Esophagus muscularis mucosa (tissue), 4 donors: ENCODE data around the gene DNAJC1. TPM values are rescaled to one million over a fixed set of nuclear protein-coding genes. Genes with fewer than 3 reads are reported as not detected.
"Not testable (repeated sequence)": the region's sequence is repeated elsewhere in the genome, so short reads cannot be mapped to it uniquely, and the experiment has no call there.

Experiments
- DNase-seq: peaks from one replicate; pipeline ENCODE4 v3.0.0-alpha.2; 2017; ENCODE audit errors: extremely low spot score
- H3K27ac ChIP-seq, 4 donors: fragments of 200-600 bp; sonication (generic); replicated peaks in 1 of 4; 1 replicate in 3 of 4; 2 replicates in 1 of 4; pipeline ENCODE4 v1.5.1; 2016 to 2019; ENCODE audit warnings: mild to moderate bottlenecking in 1 of 4
- H3K27me3 ChIP-seq, 4 donors: fragments of 200-600 bp; sonication (generic); one replicate each; pipeline versions ENCODE4 v1.5.1 to v1.6.0; 2016 to 2019
- H3K36me3 ChIP-seq, 4 donors: fragments of 200-600 bp; sonication (generic); one replicate each; pipeline ENCODE4 v1.5.1; 2016 to 2019
- H3K4me1 ChIP-seq, 4 donors: fragments of 200-600 bp; sonication (generic); one replicate each; pipeline ENCODE4 v1.5.1; 2016 to 2019
- H3K4me3 ChIP-seq, 4 donors: fragments of 200-600 bp; sonication (generic); 1 replicate in 2 of 4; 2 replicates in 2 of 4; pipeline ENCODE4 v1.5.1; 2016 to 2019; ENCODE audit warnings: mild to moderate bottlenecking in 4 of 4, moderate library complexity in 1 of 4
- H3K9me3 ChIP-seq, 4 donors: fragments of 200-600 bp; sonication (generic); 1 replicate in 3 of 4; 2 replicates in 1 of 4; pipeline ENCODE4 v1.5.1; 2016 to 2019
- EP300 ChIP-seq: sonication (generic); formaldehyde crosslinking; IDR thresholded peaks from one replicate; pipeline ENCODE4 v1.6.1; 2017; ENCODE audit warnings: antibody characterized with exemption
- POLR2A ChIP-seq: fragments of 450-650 bp; IDR thresholded peaks from one replicate; pipeline ENCODE4 v1.6.1; 2017; ENCODE audit warnings: antibody characterized with exemption, moderate library complexity, mild to moderate bottlenecking, low read depth
- POLR2AphosphoS5 ChIP-seq, 2 donors: sonication (generic); formaldehyde crosslinking; IDR thresholded peaks; one replicate each; pipeline ENCODE4 v1.6.1; 2017; ENCODE audit warnings: antibody characterized with exemption in 2 of 2
- WGBS: methylation state at CpG from one replicate; pipeline ENCODE4 v1.1.5; 2018; 5-methylcytosine and 5-hydroxymethylcytosine counted together
- intact Hi-C: fragments of 100-400 bp; cut with DNase I; formaldehyde crosslinking; loops from one replicate; pipeline ENCODE4 v1.15.1; 2023
- total RNA-seq, 4 donors: library from RNA; depleted of rRNA; stranded (reverse); fragments of >200 nt; gene quantifications; one replicate each; pipeline versions ENCODE4 v1.1.0 to v1.2.1, GENCODE V29; 2016
- TF ChIP-seq, protein P1 (sequence below), 3 experiments: fragments of 200-600 bp in 2 of 3; fragments of 450-650 bp in 1 of 3; sonication (generic) in 2 of 3; IDR thresholded peaks; one replicate each; pipeline ENCODE4 v1.5.1; 2017 to 2019; ENCODE audit warnings: antibody characterized with exemption in 3 of 3, mild to moderate bottlenecking in 2 of 3, moderate library complexity in 1 of 3

DNAJC1 gene
- total RNA-seq, 4 donors from 2014 or later: 46.5 to 70.6 (median 61.5) TPM

DNA sequence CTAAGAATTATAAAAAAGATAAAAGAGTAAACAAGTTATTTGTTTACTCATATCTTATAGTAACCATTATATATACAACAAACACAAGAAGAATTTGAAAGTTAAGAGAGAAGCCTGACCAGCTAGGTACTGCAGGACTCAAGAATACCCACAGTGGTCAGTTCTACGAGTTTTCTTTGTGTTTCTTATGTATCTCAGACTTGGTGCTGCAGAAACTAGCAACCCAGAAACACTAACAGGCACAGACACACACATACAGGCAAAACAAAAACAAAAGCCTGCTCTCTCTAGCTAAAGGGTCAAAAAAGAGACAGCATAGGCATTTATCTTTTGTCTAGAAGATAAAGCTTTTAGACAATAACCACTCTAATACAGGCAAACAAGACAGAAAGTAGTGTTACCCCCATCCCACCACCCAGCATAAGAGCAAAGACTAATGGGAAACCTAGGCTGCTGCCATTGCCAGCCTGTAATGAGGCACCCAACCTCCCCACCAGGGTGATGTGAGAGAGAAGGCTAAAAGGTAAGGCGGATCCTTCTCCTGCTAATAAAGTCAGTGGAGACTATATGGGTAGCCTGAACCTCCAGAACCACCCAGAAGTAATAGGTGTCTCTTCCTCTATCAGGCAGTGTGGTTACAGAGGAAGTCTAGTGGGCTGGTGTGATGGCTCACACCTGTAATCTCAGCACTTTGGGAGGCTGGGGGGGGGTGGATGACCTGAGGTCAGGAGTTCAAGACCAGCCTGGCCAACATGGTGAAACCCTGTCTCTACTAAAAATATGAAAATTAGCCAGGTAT is 113.9 kb downstream of the DNAJC1 start:
- intact Hi-C loops: no loop called here
- TF ChIP-seq, protein P1, sequence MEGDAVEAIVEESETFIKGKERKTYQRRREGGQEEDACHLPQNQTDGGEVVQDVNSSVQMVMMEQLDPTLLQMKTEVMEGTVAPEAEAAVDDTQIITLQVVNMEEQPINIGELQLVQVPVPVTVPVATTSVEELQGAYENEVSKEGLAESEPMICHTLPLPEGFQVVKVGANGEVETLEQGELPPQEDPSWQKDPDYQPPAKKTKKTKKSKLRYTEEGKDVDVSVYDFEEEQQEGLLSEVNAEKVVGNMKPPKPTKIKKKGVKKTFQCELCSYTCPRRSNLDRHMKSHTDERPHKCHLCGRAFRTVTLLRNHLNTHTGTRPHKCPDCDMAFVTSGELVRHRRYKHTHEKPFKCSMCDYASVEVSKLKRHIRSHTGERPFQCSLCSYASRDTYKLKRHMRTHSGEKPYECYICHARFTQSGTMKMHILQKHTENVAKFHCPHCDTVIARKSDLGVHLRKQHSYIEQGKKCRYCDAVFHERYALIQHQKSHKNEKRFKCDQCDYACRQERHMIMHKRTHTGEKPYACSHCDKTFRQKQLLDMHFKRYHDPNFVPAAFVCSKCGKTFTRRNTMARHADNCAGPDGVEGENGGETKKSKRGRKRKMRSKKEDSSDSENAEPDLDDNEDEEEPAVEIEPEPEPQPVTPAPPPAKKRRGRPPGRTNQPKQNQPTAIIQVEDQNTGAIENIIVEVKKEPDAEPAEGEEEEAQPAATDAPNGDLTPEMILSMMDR (IDR thresholded peaks at IDR 0.05): no peak
- TF ChIP-seq EP300 (no peak), POLR2A (no peak), POLR2AphosphoS5 (IDR thresholded peaks at IDR 0.05) (no peak)
- H3K9me3 ChIP-seq: peaks cover 0 to 48% (median 23%) of the 10 kb centered on the region in 4 donors

DNA sequence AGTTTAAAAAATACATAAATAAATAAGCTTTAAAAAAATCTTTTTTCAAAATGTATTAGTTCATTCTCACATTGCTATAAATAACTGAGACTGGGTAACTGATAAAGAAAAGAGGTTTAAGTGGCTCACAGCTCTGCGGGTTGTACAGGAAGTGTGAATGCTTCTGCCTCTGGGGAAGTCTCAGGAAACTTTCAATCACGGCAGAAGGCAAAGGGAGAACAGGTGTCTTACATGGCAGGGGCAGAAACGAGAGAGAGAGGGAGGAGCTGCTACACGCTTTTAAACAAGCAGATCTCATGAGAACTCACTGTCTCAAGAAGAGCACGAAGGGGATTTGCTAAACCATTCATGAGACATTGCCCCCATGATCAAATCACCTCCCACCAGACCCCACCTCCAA is 114.6 kb downstream of the DNAJC1 start:
- Histone ChIP-seq H3K36me3 (peaks cover 0 to 16% (median 10%) of the 10 kb centered on the region in 4 donors), H3K9me3 (peaks cover 0 to 41% (median 20%) of the 10 kb centered on the region in 4 donors), H3K4me3 (no peak overlapping the region), H3K4me1 (no peaks in the 10 kb centered on the region), H3K27me3 (no peaks in the 10 kb centered on the region), H3K27ac (no peak overlapping the region)
- intact Hi-C loops: no loop called here
- WGBS: 63% methylated on average over 5 of the region's 5 CpGs
- no peak for DNase-seq
- no peak for TF ChIP-seq POLR2A
- no peak for TF ChIP-seq POLR2AphosphoS5 (IDR thresholded peaks at IDR 0.05)
- TF ChIP-seq EP300: no peak
- TF ChIP-seq, protein P1 (IDR thresholded peaks at IDR 0.05): no peak

More for the DNA sequence above, 113.9 kb downstream of the DNAJC1 start:
- H3K4me3 ChIP-seq: no peak overlapping the region
- no peak for DNase-seq
- no peaks in the 10 kb centered on the region for H3K27me3 ChIP-seq
- no peak overlapping the region for H3K27ac ChIP-seq
- H3K36me3 ChIP-seq: peaks cover 0 to 22% (median 15%) of the 10 kb centered on the region in 4 donors
- WGBS: 95% methylated on average over 2 of the region's 2 CpGs
- no peaks in the 10 kb centered on the region for H3K4me1 ChIP-seq

DNA sequence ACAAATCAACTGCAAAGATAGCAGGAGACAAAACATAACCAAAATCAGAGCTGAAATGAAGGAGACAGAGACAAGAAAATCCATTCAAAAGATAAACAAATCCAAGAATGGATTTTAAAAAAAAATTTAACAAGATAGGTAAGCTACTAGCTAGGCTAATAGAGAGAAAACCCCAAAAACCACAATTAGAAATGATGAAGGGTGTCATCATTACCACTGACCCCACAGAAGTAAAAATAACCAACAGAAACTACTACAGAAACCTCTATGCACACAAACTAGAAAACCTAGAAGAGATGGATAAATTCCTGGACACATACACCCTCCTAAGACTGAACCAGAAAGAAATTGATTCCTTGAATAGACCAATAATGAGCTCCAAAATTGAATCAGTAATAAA is 117.6 kb downstream of the DNAJC1 start:
- Histone ChIP-seq H3K27me3 (no peaks in the 10 kb centered on the region), H3K9me3 (peaks cover 0 to 16% (median 9%) of the 10 kb centered on the region in 4 donors), H3K4me3 (no peak overlapping the region), H3K36me3 (peaks cover 5 to 26% (median 16%) of the 10 kb centered on the region in 4 donors), H3K27ac (no peak overlapping the region), H3K4me1 (no peaks in the 10 kb centered on the region)
- DNase-seq: no peak
- intact Hi-C loops: no loop called here
- TF ChIP-seq POLR2AphosphoS5 (IDR thresholded peaks at IDR 0.05) (no peak), EP300 (no peak), POLR2A (no peak)
- TF ChIP-seq, protein P1 (IDR thresholded peaks at IDR 0.05): no peak

DNA sequence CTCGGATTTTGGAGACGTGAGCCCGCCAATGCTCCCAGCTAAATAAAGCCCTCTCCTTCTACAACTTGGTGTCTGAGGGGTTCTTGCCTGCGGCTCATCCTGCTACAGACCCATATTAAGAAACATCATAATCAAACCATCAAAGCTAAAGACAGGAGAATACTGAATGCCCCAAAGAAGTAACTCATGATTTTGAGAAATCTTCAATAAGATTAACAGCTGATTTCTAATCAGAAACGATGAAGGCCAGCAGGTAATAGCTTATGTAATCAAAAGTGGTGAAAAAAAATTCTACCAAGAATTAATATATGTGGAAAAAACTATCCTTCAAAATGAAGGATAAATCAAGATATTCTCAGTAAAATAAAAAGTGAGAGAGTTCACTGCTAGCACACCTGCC is 130.3 kb downstream of the DNAJC1 start:
- Histone ChIP-seq H3K27ac (no peak overlapping the region), H3K27me3 (no peaks in the 10 kb centered on the region), H3K9me3 (peaks cover 0 to 10% (median 3%) of the 10 kb centered on the region in 4 donors), H3K4me1 (no peaks in the 10 kb centered on the region), H3K4me3 (no peak overlapping the region), H3K36me3 (peaks cover 0 to 31% (median 20%) of the 10 kb centered on the region in 4 donors)
- TF ChIP-seq, protein P1 (IDR thresholded peaks at IDR 0.05): no peak
- TF ChIP-seq POLR2AphosphoS5 (IDR thresholded peaks at IDR 0.05) (no peak), EP300 (no peak), POLR2A (no peak)
- 98% methylated on average over 5 of the region's 5 CpGs for WGBS
- intact Hi-C loops: no loop called here
- DNase-seq: no peak

DNA sequence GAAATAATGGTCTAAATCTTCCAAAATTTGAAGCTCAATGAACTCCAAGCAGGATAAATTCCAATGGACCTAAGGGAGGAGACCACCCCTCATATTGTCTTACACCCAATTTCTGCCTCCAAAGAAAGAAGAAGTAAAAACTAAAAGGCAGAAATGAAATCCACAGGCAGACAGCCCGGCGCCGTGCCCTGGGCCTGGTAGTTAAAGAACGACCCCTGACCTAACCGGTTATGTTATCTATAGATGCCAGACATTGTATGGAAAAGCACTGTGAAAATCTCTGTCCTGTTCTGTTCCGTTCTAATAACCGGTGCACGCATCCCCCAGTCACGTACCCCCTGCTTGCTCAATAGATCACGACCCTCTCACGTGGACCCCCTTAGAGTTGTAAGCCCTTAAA is 130.8 kb downstream of the DNAJC1 start:
- H3K27me3 ChIP-seq, H3K4me1 ChIP-seq, DNase-seq, H3K27ac ChIP-seq, H3K4me3 ChIP-seq, intact Hi-C loops, H3K9me3 ChIP-seq: not testable (repeated sequence)
- H3K36me3 ChIP-seq: peaks cover 0 to 31% (median 20%) of the 10 kb centered on the region in 4 donors
- 96% methylated on average over 11 of the region's 11 CpGs for WGBS
